K562 (cell line): ENCODE data around the gene SP2. TPM values are rescaled to one million over a fixed set of nuclear protein-coding genes. Genes with fewer than 3 reads are reported as not detected.

Experiments used
- ATAC-seq: fragments of 200-7000 bp; cut with Tn5 transposase; 3 replicates; pipeline ENCODE4 v1.9.1; 2020; ENCODE audit warnings: moderate library complexity
- BruUV-seq: library from RNA; stranded (reverse); fragments of 400-500 nt; replicated peaks from 2 replicates; lab custom pipeline; 2021; lab: Mats Ljungman, UMichigan
- CTCF ChIA-PET: fragments of 300-600 bp; formaldehyde crosslinking; extraction: SDS; loops from one replicate; lab custom pipeline; 2021; ENCODE audit warnings: low intra/inter-chr PET ratio; lab: Yijun Ruan, JAX
- POLR2A ChIA-PET: fragments of 300-600, 350-650 bp; sonication (Branson Sonifier 250); formaldehyde crosslinking; extraction: SDS; loops from one replicate; lab custom pipeline; 2021; ENCODE audit warnings: antibody characterized with exemption, inconsistent platforms; lab: Yijun Ruan, JAX
- DNase-seq, 4 experiments: peaks; one replicate each; pipeline versions ENCODE4 v3.0.0 to v3.0.0-alpha.2; 2011 to 2018; ENCODE audit warnings: low spot score in 3 of 4, mixed read lengths in 3 of 4; ENCODE audit errors: extremely low read depth in 1 of 4
- FAIRE-seq: peaks from 2 replicates; lab custom pipeline; 2011; peaks lifted over from hg19 to GRCh38; lab: Jason Lieb, UNC
- H2AFZ ChIP-seq: 2 replicates; pipeline ENCODE4 v1.6.0; 2011; ENCODE audit warnings: low read depth, low read length, control low read depth, inconsistent platforms
- H3K27ac ChIP-seq: fragments of 200-600 bp; 3 replicates; pipeline ENCODE4 v1.8.0; 2011; ENCODE audit warnings: low read depth, mild to moderate bottlenecking, control low read depth, inconsistent platforms, low read length, moderate library complexity, mixed read lengths; ENCODE audit errors: extremely low read depth
- H3K27me3 ChIP-seq, 2 experiments: fragments of 300-600 bp in 1 of 2; 2 replicates in 1 of 2; 3 replicates in 1 of 2; pipeline versions ENCODE4 v1.6.0 to v1.8.0; 2011; ENCODE audit warnings: inconsistent platforms in 2 of 2, low read length in 2 of 2, mild to moderate bottlenecking in 1 of 2, mixed read lengths in 1 of 2, moderate library complexity in 1 of 2; ENCODE audit not compliant: control insufficient read depth in 2 of 2, insufficient read depth in 2 of 2
- H3K36me3 ChIP-seq: fragments of 300-600 bp; 3 replicates; pipeline ENCODE4 v1.8.0; 2011; ENCODE audit warnings: mild to moderate bottlenecking, low read length, inconsistent platforms; ENCODE audit not compliant: control insufficient read depth, insufficient read depth
- H3K4me1 ChIP-seq, 2 experiments: fragments of 200-600 bp in 1 of 2; replicated peaks in 1 of 2; 2 replicates in 1 of 2; 3 replicates in 1 of 2; pipeline versions ENCODE4 v1.5.1 to v1.8.0; 2011; ENCODE audit warnings: inconsistent platforms in 2 of 2, low read length in 2 of 2, mild to moderate bottlenecking in 1 of 2, mixed read lengths in 1 of 2, moderate library complexity in 1 of 2; ENCODE audit not compliant: control insufficient read depth in 2 of 2, insufficient read depth in 2 of 2
- H3K4me2 ChIP-seq: 2 replicates; pipeline ENCODE4 v1.6.1; 2011; ENCODE audit warnings: low read length, control low read depth, inconsistent platforms, mixed read lengths; ENCODE audit not compliant: insufficient read depth
- H3K4me3 ChIP-seq: fragments of 200-600 bp; sonication (generic), shearing (Covaris generic); 2 replicates; pipeline ENCODE4 v1.5.1; 2016; ENCODE audit warnings: control low read depth, inconsistent platforms
- H3K79me2 ChIP-seq: fragments of 200-600 bp; 3 replicates; pipeline ENCODE4 v1.8.0; 2011; ENCODE audit warnings: low read length, inconsistent platforms; ENCODE audit not compliant: control insufficient read depth, insufficient read depth
- H3K9ac ChIP-seq, 2 experiments: 2 replicates each; pipeline versions ENCODE4 v1.6.0 to v1.6.1; 2011; ENCODE audit warnings: low read depth in 2 of 2, low read length in 2 of 2, control low read depth in 1 of 2, inconsistent platforms in 1 of 2, mild to moderate bottlenecking in 1 of 2, mixed read lengths in 1 of 2; ENCODE audit not compliant: insufficient read depth in 1 of 2
- H3K9me1 ChIP-seq: one replicate; pipeline ENCODE4 v1.6.0; 2011; ENCODE audit warnings: inconsistent platforms, mild to moderate bottlenecking, low read length, moderate library complexity; ENCODE audit not compliant: control insufficient read depth, insufficient read depth
- H3K9me3 ChIP-seq: replicated peaks from 2 replicates; pipeline ENCODE4 v1.5.1; 2011; ENCODE audit warnings: low read depth, low read length, inconsistent platforms; ENCODE audit not compliant: control insufficient read depth, insufficient read depth
- H4K20me1 ChIP-seq: replicated peaks from 2 replicates; pipeline ENCODE4 v1.6.1; 2011; ENCODE audit warnings: low read length, inconsistent platforms, mixed read lengths; ENCODE audit not compliant: control insufficient read depth, insufficient read depth
- CC2D1A ChIP-seq: fragments of 450-650 bp; IDR thresholded peaks from 2 replicates; pipeline ENCODE4 v1.6.1; 2017; ENCODE audit warnings: mild to moderate bottlenecking
- CHD2 ChIP-seq: IDR thresholded peaks from 2 replicates; pipeline ENCODE4 v1.6.1; 2011; ENCODE audit warnings: low read depth, low read length
- COPS2 ChIP-seq: fragments of 450-650 bp; conservative IDR thresholded peaks from 2 replicates; pipeline ENCODE4 v1.6.1; 2016; ENCODE audit warnings: mild to moderate bottlenecking, moderate library complexity
- GATAD2B ChIP-seq: fragments of 450-650 bp; IDR thresholded peaks from 2 replicates; pipeline ENCODE4 v1.6.1; 2017; ENCODE audit warnings: mild to moderate bottlenecking, borderline replicate concordance
- HNRNPH1 ChIP-seq: fragments of 200-400 bp; formaldehyde crosslinking; optimal IDR thresholded peaks from 2 replicates; pipeline ENCODE3; 2017; ENCODE audit warnings: low read depth, mild to moderate bottlenecking, low read length, moderate library complexity
- NFIX ChIP-seq: fragments of 250-450 bp; sonication (Bioruptor Pico); IDR thresholded peaks from 2 replicates; pipeline ENCODE4 v1.4.0; 2020; ENCODE audit warnings: low read depth, mild to moderate bottlenecking, moderate library complexity
- TAL1 ChIP-seq: fragments of 450-650 bp; IDR thresholded peaks from 2 replicates; pipeline ENCODE4 v1.6.1; 2016; ENCODE audit warnings: mild to moderate bottlenecking
- ZNF165 ChIP-seq: fragments of 250-450 bp; sonication (Bioruptor Pico); IDR thresholded peaks from 2 replicates; pipeline ENCODE4 v1.4.0; 2020; ENCODE audit warnings: borderline replicate concordance
- ZNF589 ChIP-seq: fragments of 200-800 bp; sonication (Bioruptor generic); IDR thresholded peaks from 2 replicates; pipeline ENCODE4 v1.6.1; 2016; ENCODE audit warnings: low read depth, missing genetic modification characterization, missing compliant biosample characterization
- WGBS: fragments of 100-300 bp; shearing (Covaris generic); methylation state at CpG from one replicate; pipeline ENCODE4 v1.1.6; 2016; ENCODE audit warnings: low coverage, mixed read lengths; ENCODE audit not compliant: insufficient coverage; ENCODE audit errors: missing lambda C conversion rate; 5-methylcytosine and 5-hydroxymethylcytosine counted together
- in situ Hi-C: fragments of 300-500 bp; cut with MboI; formaldehyde crosslinking; loops from 4 replicates; pipeline ENCODE4 v1.15.0; 2018; ENCODE audit warnings: inconsistent platforms, mixed read lengths
- intact Hi-C: fragments of 100-400 bp; cut with micrococcal nuclease; formaldehyde crosslinking; loops from 2 replicates; pipeline ENCODE4 v1.14.2; 2022
- polyA plus RNA-seq, 8 experiments: library from polyadenylated mRNA; depleted of rRNA in 4 of 8; stranded (reverse) in 5 of 8; unstranded in 3 of 8; fragments of >200 nt; fragmentation: Nextera tagmentation in 2 of 8; fragmentation: Illumina TruSeq in 1 of 8; extraction: Ambion mirVana in 2 of 8; extraction: Trizol in 1 of 8; gene quantifications; 2 replicates each; pipeline versions ENCODE4 v1.2.1 to v1.2.3, GENCODE V29; 2011 to 2014; ENCODE audit warnings: inconsistent platforms in 1 of 8, missing spikeins in 1 of 8
- total RNA-seq, 7 experiments: library from RNA; depleted of rRNA in 6 of 7; stranded (reverse); fragments of >200 nt in 6 of 7; fragmentation: Illumina TruSeq in 2 of 7; extraction: Trizol in 2 of 7; gene quantifications; 2 replicates each; pipeline versions ENCODE4 v1.2.1 to v1.2.3, GENCODE V29; 2011 to 2021; ENCODE audit warnings: low replicate concordance in 1 of 7
- TF ChIP-seq, protein P1 (sequence below): sonication (generic); formaldehyde crosslinking; IDR thresholded peaks from 2 replicates; pipeline ENCODE4 v1.9.0; 2022; ENCODE audit warnings: mild to moderate bottlenecking, missing genetic modification reagents
- TF ChIP-seq, protein P2 (sequence below): sonication (generic); formaldehyde crosslinking; IDR thresholded peaks from 2 replicates; pipeline ENCODE4 v1.8.0; 2022; ENCODE audit warnings: mild to moderate bottlenecking, missing genetic modification reagents
- TF ChIP-seq, protein P3 (sequence below): fragments of 200-800 bp; sonication (Bioruptor generic); IDR thresholded peaks from 2 replicates; pipeline ENCODE4 v1.6.1; 2017; ENCODE audit warnings: missing genetic modification characterization, missing compliant biosample characterization
- TF ChIP-seq, protein P4 (sequence below): sonication (generic); formaldehyde crosslinking; IDR thresholded peaks from 2 replicates; pipeline ENCODE4 v1.8.0; 2023; ENCODE audit warnings: mild to moderate bottlenecking, missing genetic modification reagents

SP2 gene
- total and polyA plus RNA-seq, 9 of the 15 experiments (the other 6 are each of a cell fraction or from before 2014, with no cell fraction given), result 0.77 to 22.3 (median 2.3) TPM

DNA sequence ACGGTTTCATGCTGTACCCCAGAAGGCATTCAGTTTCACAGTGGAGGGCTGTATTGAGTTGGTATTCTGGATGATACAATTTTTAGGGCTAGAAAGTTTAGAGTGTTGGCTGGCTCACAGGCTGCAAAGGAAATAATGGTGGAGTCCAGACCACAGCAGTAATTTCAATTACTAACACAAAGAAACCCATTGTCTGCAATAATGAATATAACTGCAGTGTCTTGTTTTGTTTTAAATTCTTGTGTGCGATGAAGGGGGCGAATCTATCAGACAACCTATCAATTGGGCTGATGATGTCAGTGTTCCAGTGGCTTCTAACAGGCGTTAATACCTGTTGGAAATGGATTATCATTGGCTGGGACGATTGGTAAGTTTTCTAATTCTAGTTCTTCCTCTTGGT lies 1.5 kb downstream of the SP2 start:
- FAIRE-seq (no peak), ATAC-seq (no peak), DNase-seq (no peak)
- Histone ChIP-seq H3K4me3 (peak overlapping the region; percentile 83), H3K9me3 (no peaks in the 10 kb centered on the region), H3K9ac (peak overlapping the region; percentile 24 to 97; a peak in 2 of 4 replicates), H3K4me1 (peaks cover 17 to 29% of the 10 kb centered on the region in 2 experiments), H3K27me3 (no peaks in the 10 kb centered on the region), H3K4me2 (peak overlapping the region; percentile 98), H3K79me2 (peaks cover 30% of the 10 kb centered on the region), H3K27ac (peak overlapping the region; percentile 90; the same call in 1 of the 3 replicates), H3K36me3 (peaks cover 19% of the 10 kb centered on the region; the same call in 2 of the 3 replicates), H2AFZ (no peak overlapping the region), H3K9me1 (no peaks in the 10 kb centered on the region), H4K20me1 (peaks cover 5% of the 10 kb centered on the region)
- 62% methylated on average over 5 of the region's 5 CpGs for WGBS
- TF ChIP-seq, protein P1, sequence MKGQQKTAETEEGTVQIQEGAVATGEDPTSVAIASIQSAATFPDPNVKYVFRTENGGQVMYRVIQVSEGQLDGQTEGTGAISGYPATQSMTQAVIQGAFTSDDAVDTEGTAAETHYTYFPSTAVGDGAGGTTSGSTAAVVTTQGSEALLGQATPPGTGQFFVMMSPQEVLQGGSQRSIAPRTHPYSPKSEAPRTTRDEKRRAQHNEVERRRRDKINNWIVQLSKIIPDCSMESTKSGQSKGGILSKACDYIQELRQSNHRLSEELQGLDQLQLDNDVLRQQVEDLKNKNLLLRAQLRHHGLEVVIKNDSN, result no peak
- no peak for TF ChIP-seq GATAD2B
- no peak for TF ChIP-seq HNRNPH1
- TF ChIP-seq, protein P2, sequence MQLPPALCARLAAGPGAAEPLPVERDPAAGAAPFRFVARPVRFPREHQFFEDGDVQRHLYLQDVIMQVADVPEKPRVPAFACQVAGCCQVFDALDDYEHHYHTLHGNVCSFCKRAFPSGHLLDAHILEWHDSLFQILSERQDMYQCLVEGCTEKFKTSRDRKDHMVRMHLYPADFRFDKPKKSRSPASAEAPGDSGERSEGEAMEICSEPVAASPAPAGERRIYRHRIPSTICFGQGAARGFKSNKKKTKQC (CRISPR knock-in tag), result no peak
- no peak for TF ChIP-seq TAL1
- TF ChIP-seq, protein P3, sequence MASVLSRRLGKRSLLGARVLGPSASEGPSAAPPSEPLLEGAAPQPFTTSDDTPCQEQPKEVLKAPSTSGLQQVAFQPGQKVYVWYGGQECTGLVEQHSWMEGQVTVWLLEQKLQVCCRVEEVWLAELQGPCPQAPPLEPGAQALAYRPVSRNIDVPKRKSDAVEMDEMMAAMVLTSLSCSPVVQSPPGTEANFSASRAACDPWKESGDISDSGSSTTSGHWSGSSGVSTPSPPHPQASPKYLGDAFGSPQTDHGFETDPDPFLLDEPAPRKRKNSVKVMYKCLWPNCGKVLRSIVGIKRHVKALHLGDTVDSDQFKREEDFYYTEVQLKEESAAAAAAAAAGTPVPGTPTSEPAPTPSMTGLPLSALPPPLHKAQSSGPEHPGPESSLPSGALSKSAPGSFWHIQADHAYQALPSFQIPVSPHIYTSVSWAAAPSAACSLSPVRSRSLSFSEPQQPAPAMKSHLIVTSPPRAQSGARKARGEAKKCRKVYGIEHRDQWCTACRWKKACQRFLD (CRISPR knock-in tag), result no peak
- no peak for TF ChIP-seq NFIX (CRISPR knock-in tag)
- TF ChIP-seq ZNF165 (CRISPR knock-in tag), result no peak
- TF ChIP-seq CC2D1A, result no peak
- TF ChIP-seq, protein P4, sequence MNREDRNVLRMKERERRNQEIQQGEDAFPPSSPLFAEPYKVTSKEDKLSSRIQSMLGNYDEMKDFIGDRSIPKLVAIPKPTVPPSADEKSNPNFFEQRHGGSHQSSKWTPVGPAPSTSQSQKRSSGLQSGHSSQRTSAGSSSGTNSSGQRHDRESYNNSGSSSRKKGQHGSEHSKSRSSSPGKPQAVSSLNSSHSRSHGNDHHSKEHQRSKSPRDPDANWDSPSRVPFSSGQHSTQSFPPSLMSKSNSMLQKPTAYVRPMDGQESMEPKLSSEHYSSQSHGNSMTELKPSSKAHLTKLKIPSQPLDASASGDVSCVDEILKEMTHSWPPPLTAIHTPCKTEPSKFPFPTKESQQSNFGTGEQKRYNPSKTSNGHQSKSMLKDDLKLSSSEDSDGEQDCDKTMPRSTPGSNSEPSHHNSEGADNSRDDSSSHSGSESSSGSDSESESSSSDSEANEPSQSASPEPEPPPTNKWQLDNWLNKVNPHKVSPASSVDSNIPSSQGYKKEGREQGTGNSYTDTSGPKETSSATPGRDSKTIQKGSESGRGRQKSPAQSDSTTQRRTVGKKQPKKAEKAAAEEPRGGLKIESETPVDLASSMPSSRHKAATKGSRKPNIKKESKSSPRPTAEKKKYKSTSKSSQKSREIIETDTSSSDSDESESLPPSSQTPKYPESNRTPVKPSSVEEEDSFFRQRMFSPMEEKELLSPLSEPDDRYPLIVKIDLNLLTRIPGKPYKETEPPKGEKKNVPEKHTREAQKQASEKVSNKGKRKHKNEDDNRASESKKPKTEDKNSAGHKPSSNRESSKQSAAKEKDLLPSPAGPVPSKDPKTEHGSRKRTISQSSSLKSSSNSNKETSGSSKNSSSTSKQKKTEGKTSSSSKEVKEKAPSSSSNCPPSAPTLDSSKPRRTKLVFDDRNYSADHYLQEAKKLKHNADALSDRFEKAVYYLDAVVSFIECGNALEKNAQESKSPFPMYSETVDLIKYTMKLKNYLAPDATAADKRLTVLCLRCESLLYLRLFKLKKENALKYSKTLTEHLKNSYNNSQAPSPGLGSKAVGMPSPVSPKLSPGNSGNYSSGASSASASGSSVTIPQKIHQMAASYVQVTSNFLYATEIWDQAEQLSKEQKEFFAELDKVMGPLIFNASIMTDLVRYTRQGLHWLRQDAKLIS, result no peak
- TF ChIP-seq CHD2, result no peak
- TF ChIP-seq ZNF589 (CRISPR knock-in tag), result no peak
- TF ChIP-seq COPS2, result no peak
- ChIA-PET CTCF (no interaction called here), POLR2A (interaction anchor here (0.7 to 1.5 kb wide), 4 partner anchors 12 to 66 kb away, joined by 3 to 5 read pairs (median 3); partner anchors contain the start of genes LRRC46, MRPL10 and SCRN2)
- intact Hi-C loops, result no loop called here
- BruUV-seq, result TSS peak; percentile 50
- in situ Hi-C loops, result no loop called here
